DMS53 treated with DMSO at 0.1 percent for 48 hours (cell line): ENCODE data around the gene PFN4.
"Not testable (repeated sequence)": the region's sequence is repeated elsewhere in the genome, so short reads cannot be mapped to it uniquely, and the experiment has no call there.

Experiments used
- DNase-seq: peaks from one replicate; lab custom pipeline; 2025; ENCODE audit not compliant: unreplicated experiment; lab: John Stamatoyannopoulos, UW

Gene PFN4

DNA sequence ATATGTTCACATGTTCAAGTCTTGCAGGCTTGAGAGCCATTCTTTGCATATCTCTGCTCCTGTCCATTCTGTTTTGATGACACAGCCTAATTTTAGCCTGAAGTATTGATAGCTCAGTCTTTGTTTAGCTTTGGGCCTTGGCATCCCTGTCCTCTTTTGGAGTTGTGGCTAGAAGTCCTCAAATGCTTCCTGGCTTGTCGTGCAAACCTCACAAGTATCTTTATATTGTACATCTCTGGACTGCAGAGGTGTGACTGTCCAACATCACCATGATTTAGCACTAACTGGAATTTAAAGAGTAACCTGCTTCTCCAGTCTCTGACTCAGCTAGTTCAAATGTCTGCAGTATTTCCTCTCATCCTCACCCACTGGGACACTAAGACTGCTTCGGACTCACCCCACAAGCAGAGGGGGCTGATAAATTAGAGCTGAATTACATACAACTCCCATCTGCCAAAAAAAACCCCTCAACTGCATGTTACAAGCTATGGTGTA, 11.7 kb downstream of the PFN4 start:
- DNase-seq: no peak

DNA sequence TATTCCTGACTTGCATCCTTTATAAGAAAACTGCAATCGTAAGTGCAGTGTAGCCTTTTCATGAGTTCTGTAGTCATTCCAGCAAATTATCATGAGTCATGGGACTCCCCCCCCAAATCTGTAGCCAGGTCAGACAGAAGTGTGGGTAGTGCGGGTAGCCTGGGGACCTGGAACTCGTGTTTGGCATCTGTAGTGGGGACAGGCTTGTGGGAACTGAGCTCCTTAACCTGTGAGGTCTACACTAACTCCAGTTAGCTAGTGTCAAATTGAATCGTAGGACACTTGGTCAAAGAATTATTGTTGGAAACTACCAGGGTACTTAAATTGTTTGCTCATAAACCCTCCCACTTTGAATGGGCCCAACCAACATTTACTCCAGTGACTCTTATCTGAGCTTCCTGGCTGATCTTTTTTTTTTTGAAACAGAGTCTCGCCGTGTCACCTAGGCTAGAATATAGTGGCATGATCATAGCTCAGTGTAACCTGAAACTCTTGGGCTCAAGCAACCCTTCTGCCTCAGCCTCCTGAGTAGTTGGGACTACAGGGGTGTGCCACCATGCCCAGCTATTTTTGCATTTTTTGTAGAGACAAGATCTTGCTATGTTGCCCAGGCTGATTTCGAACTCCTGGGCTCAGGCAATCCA, 12.4 kb downstream of the PFN4 start:
- DNase-seq: no peak

DNA sequence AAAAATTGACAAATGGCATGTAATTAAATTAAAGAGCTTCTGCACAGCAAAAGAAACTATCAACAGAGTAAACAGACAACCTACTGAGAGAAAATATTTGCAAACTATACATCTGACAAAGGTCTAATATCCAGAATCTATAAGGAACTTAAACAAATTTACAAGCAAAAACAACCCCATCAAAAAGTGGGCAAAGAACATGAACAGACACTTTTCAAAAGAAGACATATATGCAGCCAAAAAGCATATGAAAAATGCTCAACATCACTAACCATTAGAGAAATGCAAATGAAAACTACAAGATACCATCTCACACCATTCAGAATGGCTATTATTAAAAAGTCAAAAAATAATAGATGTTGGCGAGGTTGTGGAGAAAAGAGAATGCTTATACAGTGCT, 13.7 kb downstream of the PFN4 start:
- not testable (repeated sequence) for DNase-seq

DNA sequence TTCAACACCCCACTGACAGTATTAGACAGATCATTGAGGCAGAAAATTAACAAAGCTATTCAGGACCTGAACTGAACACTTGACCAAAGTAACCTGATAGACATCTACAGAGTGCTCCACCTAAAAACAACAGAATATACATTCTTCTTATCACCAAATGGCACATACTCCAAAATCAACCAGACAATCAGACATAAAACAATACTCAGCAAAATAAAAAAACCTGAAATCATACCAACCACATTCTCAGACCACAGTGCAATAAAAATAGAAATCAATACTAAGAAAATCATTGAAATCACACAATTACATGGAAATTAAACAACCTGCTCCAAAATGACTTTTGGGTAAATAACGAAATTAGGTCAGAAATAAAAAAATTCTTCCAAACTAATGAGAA, 15.8 kb downstream of the PFN4 start:
- no peak for DNase-seq

DNA sequence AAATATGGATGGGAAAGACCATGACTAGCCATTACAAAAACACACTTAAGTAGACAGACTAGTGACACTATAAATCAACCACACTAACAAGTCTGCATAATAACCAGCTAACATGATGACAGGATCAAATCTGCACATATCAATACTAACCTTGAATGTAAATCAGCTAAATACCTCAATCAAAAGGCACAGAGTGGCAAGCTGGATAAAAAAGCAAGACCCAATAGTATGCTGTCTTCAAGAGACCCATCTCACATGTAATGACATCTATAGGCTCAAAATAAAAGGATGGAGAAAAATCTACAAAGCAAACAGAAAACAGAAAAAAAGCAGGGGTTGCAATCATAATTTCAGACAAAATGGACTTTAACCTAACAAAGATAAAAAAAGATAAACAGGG, 16.3 kb downstream of the PFN4 start:
- DNase-seq: no peak

DNA sequence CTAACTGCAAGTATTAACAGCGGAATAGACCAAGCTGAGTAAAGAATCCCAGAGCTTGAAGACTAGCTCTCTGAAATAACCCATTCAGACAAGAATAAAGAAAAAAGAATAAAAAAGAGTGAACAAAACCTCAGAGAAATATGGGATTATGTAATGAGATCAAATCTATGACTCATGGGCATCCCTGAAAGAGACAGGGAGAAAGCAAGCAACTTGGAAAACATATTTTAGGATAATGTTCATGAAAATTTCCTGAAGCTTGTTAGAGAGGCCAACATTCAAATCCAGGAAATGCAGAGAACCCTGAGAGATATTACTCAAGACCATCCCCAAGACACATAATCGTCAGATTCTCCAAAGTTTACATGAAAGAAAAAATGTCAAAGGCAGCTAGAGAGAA, 17.3 kb downstream of the PFN4 start:
- DNase-seq: no peak

DNA sequence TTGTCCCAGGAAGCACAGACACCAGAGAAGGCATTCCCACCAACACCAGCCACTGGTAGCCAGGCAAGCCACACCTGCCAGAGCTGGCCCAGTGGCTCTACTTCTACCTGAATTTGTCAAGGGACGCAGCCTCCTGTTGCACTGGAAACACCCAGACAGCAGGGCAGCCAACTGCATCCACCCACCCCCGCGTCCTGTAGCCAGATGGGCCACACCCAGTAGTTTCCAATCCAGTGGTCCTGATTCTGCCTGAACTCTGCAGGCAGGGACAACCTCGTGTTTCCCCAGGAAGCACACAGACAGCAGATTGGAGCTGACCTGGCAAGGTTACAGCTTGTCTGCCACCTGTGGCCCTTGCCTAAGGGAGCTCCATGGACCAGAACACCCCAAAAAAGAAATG, 18.2 kb downstream of the PFN4 start:
- DNase-seq: no peak

DNA sequence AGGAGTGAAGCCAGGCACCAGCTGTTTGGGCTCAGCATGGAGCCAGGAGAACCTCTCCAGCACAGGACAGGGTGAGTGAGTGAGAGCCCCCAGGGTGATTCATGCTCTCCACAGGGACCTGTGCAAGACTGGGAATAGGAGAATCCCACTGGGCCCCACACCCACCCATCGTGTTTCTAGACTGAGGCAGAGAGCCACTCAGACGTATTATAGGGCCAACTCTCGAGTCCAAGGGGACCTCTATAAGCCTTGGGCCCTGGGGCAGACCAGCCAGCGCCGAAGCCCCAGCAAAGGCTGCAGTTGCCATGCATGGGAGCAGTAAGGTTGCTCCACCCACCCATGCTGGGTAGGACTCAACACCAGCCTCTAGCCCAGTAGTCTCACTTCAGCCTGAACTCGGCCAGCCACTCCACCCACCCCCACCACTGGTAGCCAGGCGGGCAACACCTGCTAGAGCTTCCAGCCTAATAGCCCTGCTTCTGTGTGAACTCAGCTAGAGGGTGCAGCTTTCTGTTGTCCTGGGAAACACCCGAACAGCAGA, 19.0 kb downstream of the PFN4 start:
- DNase-seq: no peak

DNA sequence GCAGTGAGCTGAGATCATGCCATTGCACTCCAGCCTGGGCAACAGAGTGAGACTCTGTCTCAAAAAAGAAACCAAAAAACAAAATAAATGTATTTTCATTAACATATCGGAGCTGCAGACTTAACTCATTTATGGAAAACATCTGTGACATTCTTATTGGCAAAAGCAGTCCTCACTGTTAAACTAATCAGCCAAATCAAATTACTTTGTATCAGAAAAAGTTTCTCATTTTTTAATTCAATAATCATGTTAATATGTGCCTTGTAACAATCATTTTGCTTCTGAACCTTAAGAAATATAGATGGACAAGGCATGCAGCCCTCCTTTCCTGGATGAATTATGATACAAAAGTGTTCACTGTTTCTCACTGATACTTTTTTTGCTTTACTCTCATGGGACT, 20.5 kb downstream of the PFN4 start:
- DNase-seq: no peak

DNA sequence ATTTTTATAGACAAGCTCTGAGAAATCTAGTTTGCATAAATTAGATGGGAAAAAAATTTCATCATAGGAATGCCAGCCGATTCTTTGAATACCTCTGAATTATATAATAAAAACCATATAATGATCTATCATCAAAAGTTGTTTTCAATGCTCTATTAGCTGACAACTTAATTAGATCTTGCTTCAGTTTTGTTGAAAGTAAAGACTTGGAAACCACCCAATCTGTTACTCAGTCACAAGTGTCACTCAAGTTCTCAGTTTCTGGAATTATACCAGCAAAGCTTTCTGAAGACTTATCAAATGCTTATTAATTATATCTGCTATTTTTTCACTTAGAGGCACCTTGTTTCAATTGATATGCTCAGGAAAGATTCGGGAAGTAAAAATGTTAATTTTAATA, 21.1 kb downstream of the PFN4 start:
- DNase-seq: no peak

DNA sequence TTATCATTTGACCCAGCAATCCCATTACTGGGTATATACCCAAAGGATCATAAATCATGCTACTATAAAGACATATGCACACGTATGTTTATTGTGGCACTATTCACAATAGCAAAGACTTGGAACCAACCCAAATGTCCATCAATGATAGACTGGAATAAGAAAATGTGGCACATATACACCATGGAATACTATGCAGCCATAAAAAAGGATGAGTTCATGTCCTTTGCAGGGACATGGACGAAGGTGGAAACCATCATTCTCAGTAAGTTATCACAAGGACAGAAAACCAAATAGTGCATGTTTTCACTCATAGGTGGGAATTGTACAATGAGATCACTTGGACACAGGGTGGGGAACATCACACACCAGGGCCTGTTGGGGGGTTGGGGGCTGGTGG, 22.4 kb downstream of the PFN4 start:
- not testable (repeated sequence) for DNase-seq

DNA sequence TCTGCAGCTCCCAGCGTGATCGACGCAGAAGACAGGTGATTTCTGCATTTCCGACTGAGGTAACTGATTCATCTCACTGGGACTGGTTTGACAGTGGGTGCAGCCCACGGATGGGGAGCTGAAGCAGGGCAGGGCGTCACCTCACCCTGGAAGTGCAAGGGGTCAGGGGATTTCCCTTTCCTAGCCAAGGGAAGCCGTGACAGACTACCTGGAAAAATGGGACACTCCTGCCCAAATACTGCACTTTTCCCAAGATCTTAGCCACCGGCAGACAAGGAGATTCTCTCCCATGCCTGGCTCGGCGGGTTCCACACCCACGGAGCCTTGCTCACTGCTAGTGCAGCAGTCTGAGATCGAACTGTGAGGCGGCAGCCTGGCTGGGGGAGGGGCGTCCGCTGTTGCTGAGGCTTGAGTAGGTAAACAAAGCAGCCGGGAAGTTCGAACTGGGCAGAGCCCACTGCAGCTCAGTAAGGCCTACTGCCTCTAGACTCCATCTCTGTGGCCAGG, 27.9 kb downstream of the PFN4 start:
- DNase-seq: not testable (repeated sequence)

DNA sequence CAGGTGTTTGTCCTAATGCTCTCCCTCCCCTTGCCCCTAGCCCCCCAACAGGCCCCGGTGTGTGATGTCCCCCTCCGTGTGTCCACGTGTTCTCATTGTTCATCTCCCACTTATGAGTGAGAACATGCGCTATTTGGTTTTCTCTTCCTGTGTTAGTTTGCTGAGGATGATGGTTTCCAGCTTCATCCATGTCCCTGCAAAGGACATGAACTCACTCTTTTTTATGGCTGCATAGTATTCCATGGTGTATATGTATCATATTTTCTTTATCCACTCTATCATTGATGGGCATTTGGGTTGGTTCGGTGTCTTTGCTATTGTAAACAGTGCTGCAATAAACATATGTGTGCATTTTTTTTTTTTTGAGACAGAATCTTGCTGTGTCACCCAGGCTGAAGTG, 29.9 kb downstream of the PFN4 start:
- not testable (repeated sequence) for DNase-seq

DNA sequence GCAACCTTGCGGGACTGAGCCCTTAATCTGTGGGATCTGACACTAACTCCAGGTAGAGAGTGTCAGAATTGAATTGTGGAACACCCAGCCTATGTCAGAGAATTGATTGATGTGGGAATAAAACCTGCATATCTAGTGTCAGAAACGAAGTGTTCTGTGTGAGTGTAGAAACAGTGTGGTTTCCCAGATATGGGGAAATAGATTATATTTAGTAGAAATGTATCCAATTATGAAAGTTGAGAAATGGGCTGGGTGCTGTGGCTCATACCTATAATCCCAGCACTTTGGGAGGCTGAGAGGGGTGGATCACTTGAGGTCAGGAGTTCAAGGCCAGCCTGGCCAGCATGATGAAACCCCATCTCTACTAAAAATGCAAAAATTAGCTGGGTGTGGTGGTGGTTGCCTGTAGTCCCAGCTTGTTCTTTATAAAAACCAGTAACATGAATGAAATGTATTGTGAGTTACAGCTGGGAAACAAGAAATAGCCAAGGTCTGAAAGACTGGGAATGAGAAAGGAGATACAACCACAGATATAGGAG, 34.2 kb downstream of the PFN4 start:
- no peak for DNase-seq

DNA sequence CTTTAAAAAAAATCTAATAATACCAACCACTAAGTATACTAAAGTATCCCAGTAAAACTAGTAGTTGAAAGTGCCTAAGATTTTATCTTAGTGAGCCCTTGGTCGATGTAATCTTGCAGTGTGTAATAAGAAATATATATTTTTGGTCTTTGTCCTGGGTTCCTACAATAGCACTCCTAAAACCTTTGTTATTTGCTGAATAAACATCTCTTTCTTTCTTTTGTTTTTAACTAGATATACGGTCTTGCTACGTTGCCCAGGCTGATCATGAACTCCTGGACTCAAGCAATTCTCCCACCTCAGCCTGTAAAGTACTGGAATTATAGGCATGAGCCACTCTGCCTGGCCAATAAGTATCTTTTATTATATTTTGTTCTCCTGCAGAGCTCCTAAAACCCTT, 36.1 kb downstream of the PFN4 start:
- no peak for DNase-seq

DNA sequence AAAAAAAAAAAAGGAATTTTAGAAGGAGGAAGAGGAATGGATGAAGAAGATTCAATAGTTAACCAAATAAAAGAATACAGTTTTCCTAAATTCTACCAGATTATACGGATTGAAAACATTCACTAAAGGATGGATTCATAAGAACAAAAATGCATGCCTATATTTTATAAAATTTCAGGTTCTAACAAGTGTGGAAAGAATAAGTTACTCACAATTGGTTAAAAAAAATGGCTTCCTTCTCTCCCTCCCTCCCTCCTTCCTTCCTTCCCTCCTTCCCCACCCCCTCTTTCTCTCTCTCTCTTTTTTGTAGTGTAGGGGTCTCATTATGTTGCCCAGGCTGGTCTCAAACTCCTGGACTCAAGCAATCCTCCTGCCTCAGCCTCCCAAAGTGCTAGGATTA, 36.9 kb downstream of the PFN4 start:
- no peak for DNase-seq

DNA sequence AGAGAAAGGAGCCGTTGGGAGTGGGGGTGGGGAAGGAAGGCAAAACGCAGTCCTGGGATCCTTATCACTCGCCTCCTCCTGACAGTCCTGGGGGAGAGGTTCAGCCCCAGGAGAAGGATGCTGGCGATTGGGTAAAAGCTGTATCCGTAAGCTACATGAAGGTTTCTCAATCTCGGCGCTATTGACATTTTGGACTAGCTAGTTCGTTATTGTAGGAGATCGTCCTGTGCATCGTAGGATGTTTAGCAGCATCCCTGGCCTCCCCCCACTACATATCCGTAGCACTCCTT, 38.0 kb downstream of the PFN4 start:
- DNase-seq: no peak

DNA sequence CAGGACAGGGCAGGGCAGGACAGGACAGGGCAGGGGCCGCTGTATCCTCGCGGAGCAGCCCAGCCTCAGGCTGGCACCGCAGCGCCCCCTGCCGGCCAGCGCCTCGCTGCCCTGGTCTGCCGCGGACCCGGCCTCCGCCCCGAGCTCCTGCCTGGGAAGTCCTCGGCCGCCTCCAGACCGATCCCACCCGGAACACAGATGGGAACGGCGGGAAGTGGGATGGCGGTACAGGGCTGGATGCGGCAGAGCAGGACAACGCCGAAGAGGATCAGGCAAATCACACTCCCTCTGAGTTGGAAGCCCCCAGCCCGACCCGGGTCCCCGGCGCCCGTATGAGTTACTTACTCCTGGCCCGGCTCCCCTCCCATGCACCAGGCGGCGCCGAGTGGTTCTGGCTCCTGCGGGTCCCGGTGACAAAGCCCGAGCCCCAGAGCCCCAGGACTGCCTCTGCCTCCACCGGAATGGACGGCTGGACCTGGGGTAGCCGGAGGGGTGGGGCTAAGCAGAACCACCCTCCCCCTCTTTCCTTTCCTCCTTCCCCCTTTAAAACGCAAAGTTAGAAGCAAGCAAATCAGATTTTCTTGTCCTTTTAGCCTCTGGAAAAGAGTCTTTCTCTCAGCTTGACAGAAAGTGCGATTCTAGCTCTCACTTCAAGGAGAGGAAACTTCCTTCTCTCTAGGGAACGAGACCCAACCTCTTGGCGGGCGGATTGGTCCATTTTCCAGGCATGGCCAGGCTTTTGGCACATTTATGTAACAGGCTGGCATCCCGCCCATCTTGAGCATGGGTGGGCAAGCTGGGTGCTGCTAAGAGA, 38.5 kb downstream of the PFN4 start, which contains the start of gene TP53I3:
TSS of gene TP53I3 (minus strand) at position 449 of the 814 bp plus-strand sequence. CDS start 508 bp downstream, outside the sequence.
- DNase-seq: peak; percentile 69

DNA sequence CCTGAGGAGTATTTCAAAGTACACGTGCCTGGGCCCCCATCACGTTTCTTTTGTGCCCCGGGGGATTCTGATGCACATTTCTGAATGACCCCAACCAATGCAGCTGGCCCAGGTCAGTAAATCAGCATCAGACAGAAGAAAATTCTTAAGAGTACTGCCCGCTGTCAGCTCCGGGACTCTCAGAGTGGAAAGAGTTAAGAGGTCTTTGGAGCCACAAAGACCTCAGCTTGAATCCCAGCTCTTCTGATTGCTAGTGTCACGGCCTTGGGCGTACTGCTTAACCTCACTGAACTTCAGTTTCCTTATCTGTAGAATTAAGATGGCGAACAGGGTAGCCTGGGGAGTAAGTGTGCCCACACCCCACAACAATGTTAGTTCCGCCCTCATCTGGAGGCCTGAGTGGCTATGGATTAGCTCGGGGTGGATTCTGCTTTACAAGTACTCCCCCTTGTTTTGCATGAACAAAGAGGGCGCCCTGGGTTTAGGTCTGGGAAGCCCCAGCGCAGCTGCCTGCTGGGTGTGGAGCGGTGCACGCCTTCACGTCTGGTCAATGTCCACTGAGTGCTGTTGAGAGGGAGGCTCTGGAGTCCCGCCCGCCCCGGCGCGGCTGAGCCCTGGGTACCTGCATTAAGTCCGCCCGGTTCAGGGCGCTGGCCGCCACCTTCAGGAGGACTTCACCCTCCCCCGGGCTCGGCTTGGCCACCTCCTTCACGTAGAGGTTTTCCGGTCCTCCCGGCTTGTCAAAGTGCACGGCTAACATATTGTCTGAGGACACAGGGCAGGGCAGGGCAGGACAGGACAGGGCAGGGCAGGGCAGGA, 39.4 kb downstream of the PFN4 start:
- peak; percentile 69 for DNase-seq

DNA sequence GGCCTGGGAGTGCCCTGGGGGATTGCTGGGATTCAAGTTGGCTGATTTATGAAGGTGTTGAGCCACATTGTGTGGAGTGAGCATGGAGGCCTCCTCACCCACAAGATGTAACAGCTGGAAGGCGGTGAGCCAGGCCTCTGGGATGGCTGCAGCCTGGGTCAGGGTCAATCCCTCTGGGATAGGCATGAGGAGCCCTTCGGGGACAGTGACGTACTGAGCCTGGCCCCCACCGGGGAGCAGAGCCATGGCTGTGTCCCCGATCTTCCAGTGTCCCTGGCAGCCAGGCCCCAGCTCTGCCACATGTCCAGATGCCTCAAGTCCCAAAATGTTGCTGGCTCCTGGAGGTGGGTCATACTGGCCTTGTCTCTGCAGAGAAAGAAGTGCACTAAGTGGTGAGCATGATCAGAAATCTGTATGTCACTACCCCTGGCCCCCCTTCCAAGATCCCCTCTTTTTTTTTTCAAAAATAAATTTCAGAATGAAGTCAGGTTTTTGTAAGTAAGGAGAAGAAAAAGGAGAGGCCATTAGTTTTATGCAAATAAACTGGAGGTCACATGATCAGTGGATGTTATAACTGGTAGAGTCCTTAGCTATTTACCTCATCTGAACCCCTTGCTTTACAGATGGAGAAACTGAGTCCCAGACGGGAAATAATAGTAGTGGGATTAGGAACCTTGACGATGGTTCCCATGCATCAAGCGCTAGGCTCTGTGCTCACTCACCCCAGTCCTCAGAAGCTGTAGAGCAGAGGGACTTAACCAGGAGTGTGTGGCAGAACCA, 40.2 kb downstream of the PFN4 start:
- DNase-seq: no peak
